Measurements from ENCODE around the gene SLC6A9. TPM values are rescaled to one million over a fixed set of nuclear protein-coding genes. Genes with fewer than 3 reads are reported as not detected.
A peak's percentile ranks its signal among the peaks of the same experiment; 100 is the strongest.

The SLC6A9 gene
- total RNA-seq, 3 donors from 2014 or later = 14.3 to 25.0 (median 18.3) TPM

- ATAC-seq = no peak
- Mint-ChIP-seq H3K4me1 (ENCODE audit: low read depth) (peaks cover 11% of the 10 kb centered on the region), H3K36me3 (ENCODE audit: insufficient read depth) (peaks cover 2% of the 10 kb centered on the region), H3K4me3 (no peak overlapping the region), H3K9me3 (no peaks in the 10 kb centered on the region), H3K27me3 (ENCODE audit: low read depth) (no peaks in the 10 kb centered on the region)
- no peak for DNase-seq
Observed at GRCh38 chr1:43994071-43994470, 37.2 kb downstream of the SLC6A9 start.

GRCh38 chr1:43993206-43993914 is 37.9 kb downstream of the SLC6A9 start:
- Mint-ChIP-seq H3K9me3 (no peaks in the 10 kb centered on the region), H3K4me1 (ENCODE audit: low read depth) (peaks cover 11% of the 10 kb centered on the region), H3K27me3 (ENCODE audit: low read depth) (no peaks in the 10 kb centered on the region), H3K4me3 (no peak overlapping the region), H3K36me3 (ENCODE audit: insufficient read depth) (no peaks in the 10 kb centered on the region)
- ATAC-seq (no peak), DNase-seq (no peak)

- peak overlapping the region; percentile 90 for H3K4me3 Mint-ChIP-seq
- ATAC-seq (no peak), DNase-seq (no peak)
- no peaks in the 10 kb centered on the region for H3K36me3 Mint-ChIP-seq (ENCODE audit: insufficient read depth)
- H3K27me3 Mint-ChIP-seq (ENCODE audit: low read depth) = no peaks in the 10 kb centered on the region
- H3K4me1 Mint-ChIP-seq (ENCODE audit: low read depth) = peaks cover 11% of the 10 kb centered on the region
- no peaks in the 10 kb centered on the region for H3K9me3 Mint-ChIP-seq
Observed at GRCh38 chr1:43992232-43992995, 38.8 kb downstream of the SLC6A9 start.

- Mint-ChIP-seq H3K36me3 (ENCODE audit: insufficient read depth) (no peaks in the 10 kb centered on the region), H3K9me3 (no peaks in the 10 kb centered on the region), H3K4me1 (ENCODE audit: low read depth) (peaks cover 11% of the 10 kb centered on the region), H3K4me3 (peak within 1 kb of the TSS; percentile 90), H3K27me3 (ENCODE audit: low read depth) (no peaks in the 10 kb centered on the region)
- DNase-seq = peak; percentile 64
- peak; percentile 85 to 86 for ATAC-seq
Observed at GRCh38 chr1:43991476-43992231, 39.6 kb downstream of the SLC6A9 start, which contains the start of gene CCDC24. Gene CCDC24, plus strand, starts transcription at chr1:43991599. Its CDS starts 280 bp downstream, at chr1:43991879.

- no peaks in the 10 kb centered on the region for H3K27me3 Mint-ChIP-seq (ENCODE audit: low read depth)
- H3K4me1 Mint-ChIP-seq (ENCODE audit: low read depth) = peaks cover 11% of the 10 kb centered on the region
- ATAC-seq = peak in 1 of 2 donors; percentile 4
- no peak for DNase-seq
- peak overlapping the region; percentile 90 for H3K4me3 Mint-ChIP-seq
- H3K9me3 Mint-ChIP-seq = no peaks in the 10 kb centered on the region
- H3K36me3 Mint-ChIP-seq (ENCODE audit: insufficient read depth) = no peaks in the 10 kb centered on the region
Observed at GRCh38 chr1:43991200-43991475, 40.1 kb downstream of the SLC6A9 start.

GRCh38 chr1:43990271-43991199 is 40.7 kb downstream of the SLC6A9 start:
- H3K27me3 Mint-ChIP-seq (ENCODE audit: low read depth) = no peaks in the 10 kb centered on the region
- no peak for DNase-seq
- peaks cover 11% of the 10 kb centered on the region for H3K4me1 Mint-ChIP-seq (ENCODE audit: low read depth)
- no peaks in the 10 kb centered on the region for H3K36me3 Mint-ChIP-seq (ENCODE audit: insufficient read depth)
- H3K9me3 Mint-ChIP-seq = no peaks in the 10 kb centered on the region
- ATAC-seq = no peak
- peak overlapping the region; percentile 90 for H3K4me3 Mint-ChIP-seq

- H3K9me3 Mint-ChIP-seq = no peaks in the 10 kb centered on the region
- DNase-seq (no peak), ATAC-seq (no peak)
- H3K4me1 Mint-ChIP-seq (ENCODE audit: low read depth) = peaks cover 6% of the 10 kb centered on the region
- H3K36me3 Mint-ChIP-seq (ENCODE audit: insufficient read depth) = no peaks in the 10 kb centered on the region
- no peak overlapping the region for H3K4me3 Mint-ChIP-seq
- no peaks in the 10 kb centered on the region for H3K27me3 Mint-ChIP-seq (ENCODE audit: low read depth)
Observed at GRCh38 chr1:43987159-43987902, 43.9 kb downstream of the SLC6A9 start.

GRCh38 chr1:43986712-43987111 is 44.5 kb downstream of the SLC6A9 start:
- Mint-ChIP-seq H3K4me3 (no peak overlapping the region), H3K27me3 (ENCODE audit: low read depth) (no peaks in the 10 kb centered on the region), H3K36me3 (ENCODE audit: insufficient read depth) (no peaks in the 10 kb centered on the region), H3K4me1 (ENCODE audit: low read depth) (peaks cover 2% of the 10 kb centered on the region), H3K9me3 (no peaks in the 10 kb centered on the region)
- ATAC-seq (no peak), DNase-seq (no peak)

- no peak for DNase-seq
- Mint-ChIP-seq H3K4me3 (no peak overlapping the region), H3K27me3 (ENCODE audit: low read depth) (no peaks in the 10 kb centered on the region), H3K4me1 (ENCODE audit: low read depth) (no peaks in the 10 kb centered on the region), H3K9me3 (no peaks in the 10 kb centered on the region), H3K36me3 (ENCODE audit: insufficient read depth) (no peaks in the 10 kb centered on the region)
- ATAC-seq = no peak
Observed at GRCh38 chr1:43985984-43986595, 45.2 kb downstream of the SLC6A9 start.

- peaks cover 8% of the 10 kb centered on the region for H3K4me1 Mint-ChIP-seq (ENCODE audit: low read depth)
- no peaks in the 10 kb centered on the region for H3K27me3 Mint-ChIP-seq (ENCODE audit: low read depth)
- no peaks in the 10 kb centered on the region for H3K9me3 Mint-ChIP-seq
- DNase-seq (no peak), ATAC-seq (no peak)
- peaks cover 4% of the 10 kb centered on the region for H3K36me3 Mint-ChIP-seq (ENCODE audit: insufficient read depth)
- H3K4me3 Mint-ChIP-seq = no peak overlapping the region
Observed at GRCh38 chr1:43984855-43985254, 46.4 kb downstream of the SLC6A9 start.

- H3K9me3 Mint-ChIP-seq = no peaks in the 10 kb centered on the region
- no peaks in the 10 kb centered on the region for H3K27me3 Mint-ChIP-seq (ENCODE audit: low read depth)
- ATAC-seq (no peak), DNase-seq (no peak)
- peaks cover 4% of the 10 kb centered on the region for H3K36me3 Mint-ChIP-seq (ENCODE audit: insufficient read depth)
- H3K4me3 Mint-ChIP-seq = no peak overlapping the region
- H3K4me1 Mint-ChIP-seq (ENCODE audit: low read depth) = peaks cover 14% of the 10 kb centered on the region
Observed at GRCh38 chr1:43983253-43983899, 47.9 kb downstream of the SLC6A9 start.

- Mint-ChIP-seq H3K4me1 (ENCODE audit: low read depth) (peaks cover 16% of the 10 kb centered on the region), H3K4me3 (no peak overlapping the region), H3K36me3 (ENCODE audit: insufficient read depth) (peaks cover 8% of the 10 kb centered on the region), H3K9me3 (no peaks in the 10 kb centered on the region), H3K27me3 (ENCODE audit: low read depth) (no peaks in the 10 kb centered on the region)
- no peak for DNase-seq
- ATAC-seq = no peak
Observed at GRCh38 chr1:43982808-43983207, 48.5 kb downstream of the SLC6A9 start.
